Stimulated activated CD4-positive, alpha-beta T cell treated with anti-CD3 and anti-CD28 coated beads, Interleukin-4, amount 100 ng/mL, for 24 hours (primary cell): Measurements from ENCODE around the gene INTS15.

Source experiments
- DNase-seq: peaks from one replicate; pipeline ENCODE4 v3.0.0-alpha.2; 2020

Gene INTS15

GRCh38 chr7:6643915-6644625 is 54.2 kb downstream of the INTS15 start:
- DNase-seq: no peak

GRCh38 chr7:6644728-6645127 is 54.9 kb downstream of the INTS15 start:
- no peak for DNase-seq

GRCh38 chr7:6646465-6646864 is 56.6 kb downstream of the INTS15 start:
- DNase-seq: no peak

- no peak for DNase-seq
Measured at GRCh38 chr7:6647080-6647479, 57.3 kb downstream of the INTS15 start.

GRCh38 chr7:6647541-6647940 is 57.7 kb downstream of the INTS15 start:
- no peak for DNase-seq

- DNase-seq: no peak
Measured at GRCh38 chr7:6648066-6648814, 58.4 kb downstream of the INTS15 start.

GRCh38 chr7:6648815-6649104 is 58.9 kb downstream of the INTS15 start:
- DNase-seq: no peak

- no peak for DNase-seq
Measured at GRCh38 chr7:6649241-6649961, 59.6 kb downstream of the INTS15 start.

GRCh38 chr7:6650086-6650485 is 60.3 kb downstream of the INTS15 start:
- no peak for DNase-seq

- no peak for DNase-seq
Measured at GRCh38 chr7:6650521-6651011, 60.7 kb downstream of the INTS15 start.

- no peak for DNase-seq
Measured at GRCh38 chr7:6651851-6652445, 62.1 kb downstream of the INTS15 start.

- no peak for DNase-seq
Measured at GRCh38 chr7:6652446-6653011, 62.7 kb downstream of the INTS15 start.

GRCh38 chr7:6653071-6654003 is 63.5 kb downstream of the INTS15 start:
- DNase-seq: no peak

- DNase-seq: no peak
Measured at GRCh38 chr7:6654113-6654841, 64.5 kb downstream of the INTS15 start.

GRCh38 chr7:6654842-6655610 is 65.2 kb downstream of the INTS15 start:
- DNase-seq: no peak

GRCh38 chr7:6655636-6656385 is 66.0 kb downstream of the INTS15 start:
- DNase-seq: no peak

- DNase-seq: no peak
Measured at GRCh38 chr7:6656413-6656812, 66.6 kb downstream of the INTS15 start.
